SU-DHL-6 (cell line): ENCODE measurements around the gene APRT.

Experiments
- H2AFZ ChIP-seq: fragments of 200-600 bp; sonication (generic); 2 replicates; pipeline ENCODE4 v1.6.1; 2014; ENCODE audit warnings: low read depth, mild to moderate bottlenecking, moderate library complexity, mixed read lengths, antibody characterized with exemption, low read length; ENCODE audit not compliant: severe bottlenecking
- H3F3A ChIP-seq: fragments of 200-600 bp; shearing (Covaris generic); 2 replicates; pipeline ENCODE4 v1.6.0; 2016; ENCODE audit warnings: antibody characterized with exemption, mild to moderate bottlenecking; ENCODE audit not compliant: insufficient read depth
- H3K27ac ChIP-seq: fragments of 200-600 bp; sonication (generic); 2 replicates; pipeline ENCODE4 v1.5.1; 2016; ENCODE audit warnings: low read depth, mild to moderate bottlenecking, low read length, moderate library complexity, mixed read lengths
- H3K27me3 ChIP-seq: fragments of 200-600 bp; sonication (generic), shearing (Covaris generic); 2 replicates; pipeline ENCODE4 v1.6.0; 2014; ENCODE audit warnings: mild to moderate bottlenecking, low read length
- H3K36me3 ChIP-seq: fragments of 200-600 bp; sonication (generic); 2 replicates; pipeline ENCODE4 v1.6.1; 2014; ENCODE audit warnings: mild to moderate bottlenecking, low read length, mixed read lengths
- H3K4me2 ChIP-seq: fragments of 300-600, 200-600 bp; shearing (Covaris generic), sonication (generic); 2 replicates; pipeline ENCODE4 v1.6.0; 2014; ENCODE audit warnings: low read length, low read depth, mild to moderate bottlenecking; ENCODE audit not compliant: poor library complexity, severe bottlenecking
- H3K4me3 ChIP-seq: fragments of 200-600 bp; sonication (generic); 2 replicates; pipeline ENCODE4 v1.5.1; 2014; ENCODE audit warnings: antibody characterized with exemption, low read length, mild to moderate bottlenecking, mixed read lengths; ENCODE audit not compliant: insufficient read depth, poor library complexity, severe bottlenecking
- H3K79me2 ChIP-seq: fragments of 200-600 bp; sonication (generic); 2 replicates; pipeline ENCODE4 v1.6.1; 2014; ENCODE audit warnings: mild to moderate bottlenecking, low read length, moderate library complexity; ENCODE audit not compliant: insufficient read depth
- H3K9ac ChIP-seq: fragments of 200-600 bp; sonication (generic); 2 replicates; pipeline ENCODE4 v1.7.0; 2014; ENCODE audit warnings: mild to moderate bottlenecking, low read length
- H3K9me2 ChIP-seq: fragments of 200-600 bp; sonication (generic); replicated peaks from 2 replicates; pipeline ENCODE4 v1.6.1; 2014; ENCODE audit warnings: low read length; ENCODE audit not compliant: insufficient read depth
- H3K9me3 ChIP-seq: fragments of 200-600 bp; sonication (generic); 2 replicates; pipeline ENCODE4 v1.6.1; 2014; ENCODE audit warnings: low read length, mixed read lengths; ENCODE audit not compliant: insufficient read depth
- H4K20me1 ChIP-seq: fragments of 200-600 bp; sonication (generic); 2 replicates; pipeline ENCODE4 v1.6.1; 2014; ENCODE audit warnings: low read depth, mild to moderate bottlenecking, antibody characterized with exemption, low read length, moderate library complexity, mixed read lengths
- EZH2phosphoT487 ChIP-seq: fragments of 200-600 bp; sonication (generic), shearing (Covaris generic); conservative IDR thresholded peaks from 2 replicates; pipeline ENCODE4 v1.6.1; 2018; ENCODE audit warnings: mild to moderate bottlenecking, antibody characterized with exemption, low read length, moderate library complexity, mixed read lengths
- TF ChIP-seq, protein P1 (sequence below): fragments of 200-600 bp; sonication (generic); IDR thresholded peaks from one replicate; pipeline ENCODE4 v1.5.1; 2017; ENCODE audit warnings: antibody characterized with exemption, mild to moderate bottlenecking, low read length, moderate library complexity; ENCODE audit not compliant: insufficient read depth, poor library complexity, severe bottlenecking

Gene APRT

DNA sequence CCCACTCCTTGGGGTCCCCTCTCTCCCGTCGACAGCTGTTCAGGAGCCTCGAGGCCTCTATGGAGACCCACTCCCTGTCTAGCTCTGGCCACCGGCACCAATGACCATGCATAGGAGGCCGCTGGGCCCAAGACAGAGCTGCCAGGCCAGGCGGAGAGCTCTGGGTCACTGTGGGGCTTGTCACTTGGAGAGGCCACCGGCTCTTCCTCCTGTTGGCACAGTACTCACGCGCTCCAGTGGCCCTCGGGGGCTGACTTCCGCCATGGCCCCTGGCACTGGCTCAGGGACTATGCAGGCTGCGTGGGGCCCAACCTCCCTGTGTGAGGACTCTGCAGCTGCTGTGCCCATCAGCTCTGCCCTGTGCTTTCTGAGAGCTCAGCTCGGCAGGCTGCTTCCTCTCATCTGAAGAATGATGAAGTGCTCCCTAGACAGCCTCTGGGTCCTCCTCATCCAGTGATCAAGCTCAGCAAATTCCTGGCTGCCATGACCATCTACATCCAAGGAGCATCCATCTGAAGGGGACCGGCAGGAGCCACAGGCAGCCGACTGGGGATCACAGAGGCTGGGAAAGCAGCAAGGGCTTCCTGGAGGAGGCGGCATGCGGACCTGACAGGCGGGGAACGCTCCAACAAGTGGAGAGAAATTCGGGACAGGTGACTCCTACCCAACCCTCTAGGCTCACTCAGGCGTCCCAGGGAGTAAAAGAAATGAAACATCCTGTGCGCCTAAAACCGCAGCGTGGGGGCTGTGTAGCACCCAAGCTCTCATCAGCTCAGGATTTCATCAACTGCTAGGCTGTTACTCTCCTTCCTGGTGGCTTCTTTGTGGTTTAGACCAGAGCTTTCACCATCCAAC, 28.2 kb upstream of the APRT start:
- Histone ChIP-seq H3K27me3 (no peaks in the 10 kb centered on the region), H2AFZ (no peak overlapping the region), H4K20me1 (no peaks in the 10 kb centered on the region), H3K9me3 (no peaks in the 10 kb centered on the region), H3K4me3 (no peak overlapping the region), H3K36me3 (no peaks in the 10 kb centered on the region), H3F3A (no peaks in the 10 kb centered on the region), H3K4me2 (no peak overlapping the region), H3K9me2 (no peaks in the 10 kb centered on the region), H3K79me2 (no peaks in the 10 kb centered on the region), H3K9ac (no peak overlapping the region), H3K27ac (no peak overlapping the region)
- TF ChIP-seq EZH2phosphoT487: no peak
- TF ChIP-seq, protein P1, sequence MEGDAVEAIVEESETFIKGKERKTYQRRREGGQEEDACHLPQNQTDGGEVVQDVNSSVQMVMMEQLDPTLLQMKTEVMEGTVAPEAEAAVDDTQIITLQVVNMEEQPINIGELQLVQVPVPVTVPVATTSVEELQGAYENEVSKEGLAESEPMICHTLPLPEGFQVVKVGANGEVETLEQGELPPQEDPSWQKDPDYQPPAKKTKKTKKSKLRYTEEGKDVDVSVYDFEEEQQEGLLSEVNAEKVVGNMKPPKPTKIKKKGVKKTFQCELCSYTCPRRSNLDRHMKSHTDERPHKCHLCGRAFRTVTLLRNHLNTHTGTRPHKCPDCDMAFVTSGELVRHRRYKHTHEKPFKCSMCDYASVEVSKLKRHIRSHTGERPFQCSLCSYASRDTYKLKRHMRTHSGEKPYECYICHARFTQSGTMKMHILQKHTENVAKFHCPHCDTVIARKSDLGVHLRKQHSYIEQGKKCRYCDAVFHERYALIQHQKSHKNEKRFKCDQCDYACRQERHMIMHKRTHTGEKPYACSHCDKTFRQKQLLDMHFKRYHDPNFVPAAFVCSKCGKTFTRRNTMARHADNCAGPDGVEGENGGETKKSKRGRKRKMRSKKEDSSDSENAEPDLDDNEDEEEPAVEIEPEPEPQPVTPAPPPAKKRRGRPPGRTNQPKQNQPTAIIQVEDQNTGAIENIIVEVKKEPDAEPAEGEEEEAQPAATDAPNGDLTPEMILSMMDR: no peak

GRCh38 chr16:88839026-88839529, 27.4 kb upstream of the APRT start:
- H3K4me2 ChIP-seq: no peak overlapping the region
- H3K27ac ChIP-seq: no peak overlapping the region
- no peak overlapping the region for H3K9ac ChIP-seq
- H2AFZ ChIP-seq: no peak overlapping the region
- H3K36me3 ChIP-seq: no peaks in the 10 kb centered on the region
- no peaks in the 10 kb centered on the region for H3K9me2 ChIP-seq
- no peak for TF ChIP-seq EZH2phosphoT487
- TF ChIP-seq, protein P1: no peak
- H3K9me3 ChIP-seq: no peaks in the 10 kb centered on the region
- H4K20me1 ChIP-seq: no peaks in the 10 kb centered on the region
- no peaks in the 10 kb centered on the region for H3K79me2 ChIP-seq
- H3K4me3 ChIP-seq: no peak overlapping the region
- no peaks in the 10 kb centered on the region for H3K27me3 ChIP-seq
- H3F3A ChIP-seq: no peaks in the 10 kb centered on the region

DNA sequence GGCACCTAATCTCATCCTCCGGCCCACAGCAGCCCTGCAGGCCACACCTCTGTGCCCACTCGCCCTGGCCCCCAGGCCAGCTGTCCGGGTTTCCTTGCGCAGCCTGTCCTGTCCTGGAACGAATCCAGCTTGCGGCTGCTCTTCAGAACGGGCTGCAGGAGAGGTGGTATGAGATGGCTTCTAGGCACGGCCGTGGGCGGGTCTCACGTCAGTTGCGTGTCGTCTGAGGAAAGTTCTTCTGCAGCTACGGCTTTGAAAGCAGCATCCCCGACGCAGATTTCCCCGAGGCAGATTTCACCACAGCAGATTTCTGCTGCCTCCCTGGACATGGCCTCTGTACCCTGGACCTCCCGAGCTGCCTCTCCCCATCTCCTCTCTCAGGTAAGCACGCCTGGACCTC, 26.8 kb upstream of the APRT start:
- no peaks in the 10 kb centered on the region for H4K20me1 ChIP-seq
- no peak overlapping the region for H3K9ac ChIP-seq
- H3K27me3 ChIP-seq: no peaks in the 10 kb centered on the region
- H3K4me2 ChIP-seq: no peak overlapping the region
- H3K9me2 ChIP-seq: no peaks in the 10 kb centered on the region
- no peak overlapping the region for H3K27ac ChIP-seq
- no peaks in the 10 kb centered on the region for H3K9me3 ChIP-seq
- H3K79me2 ChIP-seq: no peaks in the 10 kb centered on the region
- no peak overlapping the region for H2AFZ ChIP-seq
- no peak overlapping the region for H3K4me3 ChIP-seq
- TF ChIP-seq, protein P1: no peak
- no peak for TF ChIP-seq EZH2phosphoT487
- H3K36me3 ChIP-seq: no peaks in the 10 kb centered on the region
- H3F3A ChIP-seq: no peaks in the 10 kb centered on the region
